HL-60 (cell line): Measurements from ENCODE around the gene ZDHHC7.

Source experiments
- POLR2AphosphoS5 ChIP-seq: IDR thresholded peaks from 2 replicates; pipeline ENCODE4 v1.6.1; 2012; ENCODE audit warnings: low read depth
- REST ChIP-seq: IDR thresholded peaks from 2 replicates; pipeline ENCODE4 v1.6.1; 2012; ENCODE audit warnings: low read depth; ENCODE audit not compliant: insufficient replicate concordance
- SPI1 ChIP-seq: IDR thresholded peaks from 2 replicates; pipeline ENCODE4 v1.6.1; 2012; ENCODE audit warnings: low read depth, mild to moderate bottlenecking, borderline replicate concordance
- TF ChIP-seq, protein P1 (sequence below): IDR thresholded peaks from one replicate; pipeline ENCODE4 v1.5.1; 2011; ENCODE audit warnings: low read length, control low read depth, inconsistent platforms; ENCODE audit not compliant: insufficient read depth

GRCh38 chr16:84995663-84996062, 15.7 kb downstream of the ZDHHC7 start:
- TF ChIP-seq, protein P1, sequence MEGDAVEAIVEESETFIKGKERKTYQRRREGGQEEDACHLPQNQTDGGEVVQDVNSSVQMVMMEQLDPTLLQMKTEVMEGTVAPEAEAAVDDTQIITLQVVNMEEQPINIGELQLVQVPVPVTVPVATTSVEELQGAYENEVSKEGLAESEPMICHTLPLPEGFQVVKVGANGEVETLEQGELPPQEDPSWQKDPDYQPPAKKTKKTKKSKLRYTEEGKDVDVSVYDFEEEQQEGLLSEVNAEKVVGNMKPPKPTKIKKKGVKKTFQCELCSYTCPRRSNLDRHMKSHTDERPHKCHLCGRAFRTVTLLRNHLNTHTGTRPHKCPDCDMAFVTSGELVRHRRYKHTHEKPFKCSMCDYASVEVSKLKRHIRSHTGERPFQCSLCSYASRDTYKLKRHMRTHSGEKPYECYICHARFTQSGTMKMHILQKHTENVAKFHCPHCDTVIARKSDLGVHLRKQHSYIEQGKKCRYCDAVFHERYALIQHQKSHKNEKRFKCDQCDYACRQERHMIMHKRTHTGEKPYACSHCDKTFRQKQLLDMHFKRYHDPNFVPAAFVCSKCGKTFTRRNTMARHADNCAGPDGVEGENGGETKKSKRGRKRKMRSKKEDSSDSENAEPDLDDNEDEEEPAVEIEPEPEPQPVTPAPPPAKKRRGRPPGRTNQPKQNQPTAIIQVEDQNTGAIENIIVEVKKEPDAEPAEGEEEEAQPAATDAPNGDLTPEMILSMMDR = no peak
- no peak for TF ChIP-seq POLR2AphosphoS5
- no peak for TF ChIP-seq SPI1
- TF ChIP-seq REST = no peak
